ENCODE results near the gene OGFOD3. TPM values are rescaled to one million over a fixed set of nuclear protein-coding genes. Genes with fewer than 3 reads are reported as not detected.
"Not testable (repeated sequence)": the region's sequence is repeated elsewhere in the genome, so short reads cannot be mapped to it uniquely, and the experiment has no call there.

OGFOD3 gene
- total RNA-seq, 1 experiment from 2014 or later: 31.7 TPM

DNA sequence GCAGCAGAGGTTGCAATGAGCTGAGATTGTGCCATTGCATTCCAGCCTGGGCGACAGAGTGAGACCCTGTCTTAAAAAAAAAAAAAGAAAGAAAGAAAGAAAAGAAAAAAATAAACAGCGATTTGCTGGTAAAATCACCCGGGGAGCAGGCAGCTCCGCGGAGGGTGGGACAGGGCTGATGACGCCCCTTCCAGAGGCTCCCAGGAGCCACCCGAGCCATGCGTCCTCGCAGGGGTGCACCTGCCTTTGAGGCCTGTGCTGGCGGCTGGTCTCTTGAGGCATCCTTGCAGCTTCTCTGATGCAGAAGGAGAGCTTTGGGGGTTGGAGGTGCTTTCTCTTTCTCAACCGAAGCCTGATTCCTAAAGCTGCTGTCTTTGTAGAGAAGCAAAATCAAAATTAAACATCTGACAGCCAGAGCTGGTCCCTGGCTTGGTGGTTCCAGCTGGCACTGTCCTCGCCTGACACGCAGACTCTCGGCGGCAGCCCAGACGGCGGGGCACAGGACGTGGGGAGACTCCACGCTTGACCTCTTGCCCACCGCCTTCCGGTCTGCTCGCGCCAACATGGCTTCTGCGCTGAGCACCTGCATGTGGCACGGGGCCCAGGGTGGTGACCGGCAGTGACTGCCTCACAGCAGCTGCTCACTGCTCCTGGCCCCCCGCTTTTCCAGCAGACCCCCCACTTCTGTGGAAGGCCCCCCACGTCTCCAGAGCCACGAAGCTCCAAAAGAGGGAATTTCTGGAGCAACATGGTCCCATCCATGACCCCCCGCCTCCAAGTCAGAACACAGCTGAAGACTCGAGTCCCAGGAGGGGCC lies 40.3 kb downstream of the OGFOD3 start:
- DNase-seq (ENCODE audit: extremely low read depth, low read depth): no peak

DNA sequence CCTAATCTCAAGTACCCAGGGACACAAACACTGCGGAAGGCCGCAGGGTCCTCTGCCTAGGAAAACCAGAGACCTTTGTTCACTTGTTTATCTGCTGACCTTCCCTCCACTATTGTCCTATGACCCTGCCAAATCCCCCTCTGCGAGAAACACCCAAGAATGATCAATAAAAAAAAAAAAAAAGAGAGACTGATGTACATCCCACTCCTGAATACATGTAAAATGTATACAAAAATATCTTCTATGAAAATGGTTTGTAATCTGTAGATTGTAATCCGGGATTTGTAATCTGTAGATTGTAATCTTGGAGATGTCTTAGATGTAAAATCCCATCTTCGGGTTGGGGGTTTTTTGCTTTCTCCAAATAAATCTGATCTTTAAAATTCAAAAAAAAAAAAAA lies 41.1 kb downstream of the OGFOD3 start:
- DNase-seq (ENCODE audit: extremely low read depth, low read depth): not testable (repeated sequence)

DNA sequence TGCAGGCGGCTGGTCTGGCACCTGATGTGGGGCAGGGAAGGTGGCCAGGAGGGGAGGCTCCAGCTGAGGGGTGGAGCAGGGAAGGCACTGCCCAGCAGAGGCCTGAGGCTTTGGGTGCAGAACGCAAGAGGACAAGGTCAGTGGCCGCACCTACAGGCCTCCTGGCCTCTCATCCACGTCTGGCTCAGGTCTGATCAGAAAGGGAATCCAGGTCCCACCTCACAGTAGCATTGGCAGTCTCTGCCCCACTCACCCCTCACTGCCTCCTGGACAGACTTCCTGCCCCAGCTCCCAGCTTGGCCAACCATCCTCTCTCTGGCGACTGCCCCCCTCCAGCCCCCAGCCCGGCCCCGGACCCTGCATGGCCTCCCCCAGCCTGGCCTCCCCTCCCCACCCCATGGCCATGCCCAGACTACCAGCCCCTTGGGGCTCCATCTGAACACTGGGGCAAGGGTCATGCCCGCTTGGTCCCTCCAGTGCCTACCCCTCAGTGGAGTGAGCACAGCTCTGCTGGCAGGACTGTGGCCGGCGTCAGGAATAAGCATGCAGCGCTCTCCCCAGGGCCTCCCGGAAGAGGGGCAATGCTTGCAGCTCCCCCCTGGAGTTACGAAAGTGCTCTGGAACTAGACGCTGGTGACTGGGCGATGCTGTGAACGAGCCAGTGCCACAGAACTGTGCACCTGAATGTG lies 42.2 kb downstream of the OGFOD3 start:
- no peak for DNase-seq (ENCODE audit: extremely low read depth, low read depth)

DNA sequence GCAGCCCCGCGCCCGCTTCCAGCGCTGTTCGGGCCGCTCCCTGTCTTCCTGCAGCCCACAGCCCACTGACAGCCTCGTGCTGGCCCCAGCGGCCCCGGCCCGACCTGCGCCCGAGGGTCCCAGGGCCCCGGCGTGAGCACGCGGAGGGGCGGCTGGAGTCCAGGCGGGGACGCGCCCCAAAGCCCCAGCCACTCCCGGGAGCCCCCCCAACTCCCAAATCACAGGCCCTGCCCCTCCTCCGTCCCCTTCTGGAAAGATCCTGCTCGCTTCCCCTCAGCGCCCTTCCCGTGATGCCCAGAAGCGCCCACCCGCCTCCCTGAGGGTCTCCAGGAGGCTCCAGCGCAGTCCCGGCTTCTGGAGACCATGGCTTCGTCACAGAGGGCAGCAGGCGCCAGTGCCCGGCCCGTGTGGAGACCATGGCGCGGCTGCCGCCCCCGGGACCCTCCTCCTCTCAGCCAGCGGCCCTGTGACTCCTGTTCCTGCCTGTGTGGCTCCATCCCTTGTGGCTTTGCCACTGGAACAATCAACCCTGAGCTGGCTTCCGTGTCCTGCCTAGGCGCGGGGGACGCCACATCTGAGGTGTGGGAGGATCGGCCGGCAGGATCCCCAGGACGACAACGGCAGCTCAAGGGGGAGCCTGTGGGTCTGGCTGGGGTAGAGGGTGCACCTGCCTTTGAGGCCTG lies 42.9 kb downstream of the OGFOD3 start:
- DNase-seq (ENCODE audit: extremely low read depth, low read depth): no peak

DNA sequence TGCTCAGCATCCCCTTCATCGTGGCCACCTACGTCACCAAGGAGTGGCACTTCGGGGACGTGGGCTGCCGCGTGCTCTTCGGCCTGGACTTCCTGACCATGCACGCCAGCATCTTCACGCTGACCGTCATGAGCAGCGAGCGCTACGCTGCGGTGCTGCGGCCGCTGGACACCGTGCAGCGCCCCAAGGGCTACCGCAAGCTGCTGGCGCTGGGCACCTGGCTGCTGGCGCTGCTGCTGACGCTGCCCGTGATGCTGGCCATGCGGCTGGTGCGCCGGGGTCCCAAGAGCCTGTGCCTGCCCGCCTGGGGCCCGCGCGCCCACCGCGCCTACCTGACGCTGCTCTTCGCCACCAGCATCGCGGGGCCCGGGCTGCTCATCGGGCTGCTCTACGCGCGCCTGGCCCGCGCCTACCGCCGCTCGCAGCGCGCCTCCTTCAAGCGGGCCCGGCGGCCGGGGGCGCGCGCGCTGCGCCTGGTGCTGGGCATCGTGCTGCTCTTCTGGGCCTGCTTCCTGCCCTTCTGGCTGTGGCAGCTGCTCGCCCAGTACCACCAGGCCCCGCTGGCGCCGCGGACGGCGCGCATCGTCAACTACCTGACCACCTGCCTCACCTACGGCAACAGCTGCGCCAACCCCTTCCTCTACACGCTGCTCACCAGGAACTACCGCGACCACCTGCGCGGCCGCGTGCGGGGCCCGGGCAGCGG lies 43.6 kb downstream of the OGFOD3 start:
- DNase-seq (ENCODE audit: extremely low read depth, low read depth): no peak

DNA sequence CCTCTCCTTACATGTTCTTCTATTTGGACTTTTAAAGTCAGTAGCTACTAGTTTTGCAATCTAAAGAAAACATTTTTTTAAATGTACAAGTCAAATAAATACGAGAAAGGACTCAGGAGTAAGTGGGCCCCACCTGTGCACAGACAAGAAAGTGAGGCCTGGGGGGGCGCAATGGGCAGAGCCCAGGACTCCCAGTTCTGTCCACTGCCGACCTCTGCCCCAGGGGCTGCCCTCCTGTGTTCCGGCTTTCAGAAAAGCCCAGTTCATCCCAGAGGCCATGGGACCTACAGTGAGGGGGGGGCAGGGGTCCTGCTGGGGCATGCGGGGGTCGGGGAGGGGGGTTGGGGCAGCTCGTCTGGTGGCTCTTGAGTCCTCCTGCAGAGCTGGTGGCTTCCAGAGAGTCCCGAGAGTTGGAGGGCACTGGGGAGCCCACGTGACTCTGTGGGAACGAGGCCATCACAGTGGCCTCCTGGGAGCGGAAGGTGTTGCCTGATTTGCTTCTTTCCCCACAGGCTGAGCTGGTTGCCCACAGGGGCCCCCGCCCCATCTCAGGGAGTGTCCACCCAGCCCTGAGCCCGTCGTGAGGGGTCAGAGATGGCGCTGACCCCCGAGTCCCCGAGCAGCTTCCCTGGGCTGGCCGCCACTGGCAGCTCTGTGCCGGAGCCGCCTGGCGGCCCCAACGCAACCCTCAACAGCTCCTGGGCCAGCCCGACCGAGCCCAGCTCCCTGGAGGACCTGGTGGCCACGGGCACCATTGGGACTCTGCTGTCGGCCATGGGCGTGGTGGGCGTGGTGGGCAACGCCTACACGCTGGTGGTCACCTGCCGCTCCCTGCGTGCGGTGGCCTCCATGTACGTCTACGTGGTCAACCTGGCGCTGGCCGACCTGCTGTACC lies 44.4 kb downstream of the OGFOD3 start:
- DNase-seq (ENCODE audit: extremely low read depth, low read depth): no peak

DNA sequence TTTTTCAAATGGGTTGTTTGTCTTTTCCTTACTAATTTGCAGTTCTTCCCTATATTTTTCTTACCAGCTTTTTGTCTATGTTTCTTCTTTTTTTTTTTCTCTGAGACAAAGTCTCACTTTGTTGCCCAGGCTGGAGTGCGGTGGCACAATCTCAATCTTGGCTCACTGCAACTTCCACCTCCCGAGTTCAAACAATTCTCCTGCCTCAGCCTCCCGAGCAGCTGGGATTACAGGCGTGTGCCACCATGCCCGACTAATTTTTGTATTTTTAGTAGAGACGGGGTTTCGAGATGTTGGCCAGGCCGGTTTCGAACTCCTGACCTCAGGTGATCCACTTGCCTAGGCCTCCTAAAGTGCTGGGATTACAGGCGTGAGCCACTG lies 45.3 kb downstream of the OGFOD3 start:
- DNase-seq (ENCODE audit: extremely low read depth, low read depth): not testable (repeated sequence)

DNA sequence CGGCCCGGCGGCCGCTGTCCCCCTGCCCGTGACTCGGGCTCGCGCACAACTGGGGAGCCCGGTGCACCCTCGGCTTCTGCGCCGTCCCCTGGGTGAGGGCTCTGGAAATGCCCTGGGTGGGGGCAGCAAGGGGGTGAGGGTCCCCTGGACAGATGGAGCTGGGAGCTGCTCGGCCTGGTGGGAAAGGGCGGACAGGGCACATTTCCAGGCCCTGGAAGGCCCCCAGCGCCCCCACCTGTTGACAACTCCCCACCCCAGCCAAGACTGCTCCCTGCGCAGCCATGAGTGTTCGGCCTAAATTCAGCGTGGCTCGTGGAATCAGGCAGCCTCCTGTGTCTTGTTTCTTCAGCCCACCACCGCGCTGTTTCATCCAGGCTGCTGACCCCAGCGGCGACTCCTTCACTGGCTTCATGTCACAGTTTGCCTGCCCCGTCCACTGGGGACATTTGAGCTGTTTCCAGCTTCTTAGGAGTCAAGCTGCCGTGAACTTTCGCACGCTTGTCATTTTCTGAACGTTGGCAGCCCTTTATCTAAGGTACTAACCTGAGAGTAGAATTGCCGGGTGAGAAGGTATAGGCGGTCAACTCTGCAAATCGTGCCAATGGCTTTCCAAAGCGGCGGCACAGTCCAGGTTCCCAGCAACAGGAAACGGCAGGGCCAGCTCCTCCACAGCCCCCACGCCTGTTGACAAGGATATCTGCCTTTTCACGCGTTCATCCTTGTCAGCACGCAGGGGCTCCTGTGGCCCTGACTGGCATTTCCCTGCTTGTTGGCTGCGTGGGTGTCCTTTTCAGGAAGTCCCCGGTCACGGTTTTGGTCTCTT lies 45.9 kb downstream of the OGFOD3 start:
- no peak for DNase-seq (ENCODE audit: extremely low read depth, low read depth)

DNA sequence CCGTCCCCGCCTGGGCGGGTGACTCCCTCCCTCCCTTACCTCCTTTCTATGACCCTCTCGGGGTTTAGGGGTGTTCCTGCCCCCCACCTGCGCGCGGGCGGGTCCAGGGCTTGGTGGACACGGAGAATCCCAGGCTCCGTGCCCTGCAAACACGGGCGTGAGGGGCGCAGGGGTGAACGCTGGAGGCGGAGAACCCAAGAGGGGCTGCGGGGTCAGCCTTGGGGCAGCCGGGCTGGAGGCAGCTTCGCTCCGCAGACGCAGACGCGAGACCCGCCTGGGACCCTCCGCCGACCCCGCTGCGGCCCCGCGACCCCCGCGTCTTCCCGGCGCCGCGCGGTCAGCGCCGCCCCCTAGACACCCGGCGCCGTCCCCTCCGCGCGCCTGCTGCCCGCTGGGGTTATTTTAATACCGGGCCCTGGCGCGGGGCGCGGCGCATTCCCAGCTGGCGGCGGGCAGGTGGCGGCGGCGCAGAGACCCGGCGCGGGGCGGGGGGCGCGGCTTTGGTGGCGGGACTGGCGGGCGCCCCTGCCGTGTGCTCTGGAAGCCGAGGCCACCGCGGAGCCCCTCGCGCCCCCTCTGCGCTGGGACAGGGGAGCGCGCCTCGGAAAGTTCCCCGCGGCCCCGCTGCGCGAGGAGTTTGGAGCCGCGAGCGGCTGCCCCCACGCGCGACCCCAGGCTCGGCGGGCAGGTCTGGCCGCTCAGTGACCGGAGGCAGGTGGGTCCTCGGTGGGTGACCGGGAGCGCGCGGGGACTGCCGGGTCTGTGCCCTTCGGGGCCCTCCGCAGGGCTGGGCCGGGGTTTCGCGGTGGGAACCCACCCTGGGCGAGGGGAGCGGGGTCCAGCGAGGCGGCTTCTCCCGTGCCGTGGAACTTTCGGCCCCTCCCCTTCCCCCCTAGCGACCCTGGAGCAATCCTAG lies 46.8 kb downstream of the OGFOD3 start, which contains the start of gene UTS2R:
UTS2R (plus strand) TSS at position 433 of the 916 bp plus-strand sequence. CDS start 2,560 bp downstream, outside the sequence.
- DNase-seq (ENCODE audit: extremely low read depth, low read depth): no peak

DNA sequence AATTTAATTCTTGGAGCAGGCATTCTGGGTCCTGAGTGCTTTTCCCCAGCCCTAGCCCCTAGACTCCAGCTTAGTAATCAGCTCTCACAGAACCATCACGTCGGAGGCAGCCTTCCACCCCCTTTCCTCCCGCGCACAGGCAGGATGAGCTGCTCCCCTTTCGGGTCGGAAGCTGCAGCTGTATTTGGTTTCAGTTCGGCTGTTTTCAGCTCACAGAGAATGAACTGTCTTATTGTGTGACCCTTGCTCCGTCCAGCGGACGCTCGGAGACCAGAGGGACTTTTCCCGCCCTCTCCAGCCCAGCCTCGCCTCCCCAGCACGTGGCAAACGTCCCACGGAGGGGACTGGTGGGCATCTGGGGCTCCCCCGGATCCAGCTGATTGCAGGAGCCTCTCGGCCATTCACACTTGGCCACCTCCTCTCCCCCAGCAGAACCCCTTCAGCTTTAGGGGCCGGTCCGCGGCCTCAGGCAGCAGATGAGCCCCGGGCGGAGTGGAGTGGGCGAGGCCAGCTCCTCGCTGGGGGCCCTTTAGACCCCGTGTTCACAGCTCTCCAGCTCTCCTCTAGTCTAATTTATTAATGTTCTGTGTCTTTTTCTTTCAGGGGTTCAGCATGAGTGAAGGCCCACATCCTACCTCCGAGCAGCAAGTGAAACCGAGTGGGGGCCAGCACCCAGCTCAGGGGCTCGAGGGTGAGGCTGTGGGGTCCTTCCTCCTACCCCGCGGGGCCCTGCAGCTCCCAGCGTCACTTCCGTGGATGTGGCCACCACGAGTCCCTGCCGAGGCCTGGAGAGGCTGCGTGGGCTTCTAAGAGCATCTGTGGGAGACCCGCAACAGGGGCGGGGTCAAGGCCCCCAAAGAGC lies 47.7 kb downstream of the OGFOD3 start:
- DNase-seq (ENCODE audit: extremely low read depth, low read depth): no peak

DNA sequence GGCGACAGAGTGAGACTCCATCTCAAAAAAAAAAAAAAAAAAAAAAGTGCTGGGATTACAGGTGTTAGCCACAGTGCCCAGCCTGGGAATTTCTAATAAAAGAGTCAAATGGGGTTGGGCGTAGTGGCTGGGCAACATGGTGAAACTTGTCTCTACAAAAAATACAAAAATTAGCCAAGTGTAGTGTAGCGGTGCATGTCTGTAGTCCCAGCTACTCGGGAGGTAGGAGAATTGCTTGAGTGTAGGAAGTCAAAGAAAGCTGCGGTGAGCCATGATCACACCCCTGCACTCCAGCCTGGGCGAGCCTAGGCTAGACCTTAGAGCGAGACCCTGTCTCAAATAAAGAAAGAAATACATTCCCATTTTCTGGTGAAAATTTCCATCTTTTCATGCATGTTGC lies 49.2 kb downstream of the OGFOD3 start:
- no peak for DNase-seq (ENCODE audit: extremely low read depth, low read depth)

DNA sequence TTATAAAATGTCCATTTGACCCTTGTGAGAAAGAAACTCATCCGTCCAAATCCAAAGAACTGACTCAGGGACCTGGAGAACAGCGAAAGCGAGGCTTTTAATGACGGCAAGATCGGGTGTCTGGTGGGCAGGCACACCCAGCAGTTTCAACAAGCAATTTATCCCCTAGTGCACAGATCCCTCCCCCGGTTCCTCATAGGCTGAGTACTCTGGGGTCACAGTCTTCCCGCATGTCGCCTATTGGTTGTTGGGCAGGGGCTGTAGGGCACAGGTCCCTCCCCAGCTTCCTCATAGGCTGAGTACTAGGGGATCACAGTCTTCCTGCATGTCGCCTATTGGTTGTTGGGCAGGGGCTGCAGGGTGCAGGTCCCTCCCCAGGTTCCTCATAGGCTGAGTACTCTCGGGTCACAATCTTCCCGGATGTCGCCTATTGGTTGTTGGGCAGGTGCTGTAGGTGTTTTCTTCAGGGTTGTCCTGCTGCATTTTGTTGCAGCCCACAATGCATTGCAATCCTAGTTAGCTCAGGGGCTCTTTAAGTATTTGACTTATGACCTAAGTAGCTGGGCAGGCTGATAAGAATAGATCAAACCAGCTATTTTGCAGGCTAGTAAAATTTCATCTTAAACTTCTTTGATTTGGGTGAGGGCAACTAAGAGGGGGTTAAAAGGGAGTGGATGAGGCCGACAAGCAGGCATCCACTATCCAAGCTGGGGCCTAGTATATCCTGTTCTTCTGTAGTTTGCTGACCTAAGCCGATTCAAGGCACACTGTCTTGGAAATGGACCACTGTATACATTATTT lies 50.5 kb downstream of the OGFOD3 start:
- no peak for DNase-seq (ENCODE audit: extremely low read depth, low read depth)

DNA sequence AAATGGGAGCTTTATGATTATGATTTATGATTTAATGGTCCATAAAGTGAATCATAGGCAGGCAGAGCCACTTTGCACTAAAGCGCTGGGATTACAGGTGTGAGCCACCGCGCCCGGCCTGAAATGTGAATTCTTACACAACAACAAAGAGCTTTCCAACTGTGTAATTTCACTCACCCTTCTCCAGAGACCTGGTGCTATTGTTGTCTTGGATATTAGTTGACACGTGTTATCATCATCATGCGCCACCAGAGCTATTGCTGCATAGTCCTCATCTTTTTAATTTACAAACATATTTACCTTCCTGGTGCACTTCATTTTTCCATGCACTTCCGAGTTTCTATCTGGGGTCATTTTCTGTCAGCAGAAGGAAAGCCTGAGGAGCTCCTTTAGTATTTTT lies 51.6 kb downstream of the OGFOD3 start:
- DNase-seq (ENCODE audit: extremely low read depth, low read depth): no peak

DNA sequence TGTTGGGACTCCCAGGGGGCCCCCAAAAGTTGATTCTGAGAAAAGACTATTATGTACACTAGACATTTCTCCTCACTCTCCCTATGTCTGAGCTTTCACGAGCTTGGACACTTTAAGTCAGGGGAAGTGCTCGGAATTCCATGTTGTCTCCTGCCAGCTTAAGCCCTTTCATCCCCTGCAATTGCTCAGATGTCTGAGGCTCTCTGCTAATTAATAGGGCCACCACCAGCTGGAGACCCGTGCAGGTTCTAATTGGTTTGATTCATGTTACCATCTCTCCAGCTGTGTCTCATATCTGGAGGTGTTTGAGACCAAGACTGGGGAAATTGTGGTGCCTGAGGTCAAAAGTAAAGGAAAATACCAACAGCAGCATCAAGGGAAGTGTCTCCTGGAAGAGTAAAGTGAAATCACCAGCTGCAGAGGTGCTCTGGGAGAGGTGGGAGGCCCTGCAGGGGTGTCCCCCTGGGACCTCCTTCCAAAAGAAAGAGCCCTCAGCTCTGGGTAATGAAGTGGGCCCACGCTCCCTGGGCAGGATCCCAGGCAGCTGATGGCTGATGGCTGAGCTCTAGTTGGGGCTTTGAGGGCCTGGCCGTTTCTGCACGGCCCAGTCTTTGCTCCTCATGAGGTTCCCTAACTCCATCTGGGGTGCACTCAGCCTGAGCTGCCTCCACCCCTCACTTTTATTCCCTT lies 52.6 kb downstream of the OGFOD3 start:
- DNase-seq (ENCODE audit: extremely low read depth, low read depth): no peak

DNA sequence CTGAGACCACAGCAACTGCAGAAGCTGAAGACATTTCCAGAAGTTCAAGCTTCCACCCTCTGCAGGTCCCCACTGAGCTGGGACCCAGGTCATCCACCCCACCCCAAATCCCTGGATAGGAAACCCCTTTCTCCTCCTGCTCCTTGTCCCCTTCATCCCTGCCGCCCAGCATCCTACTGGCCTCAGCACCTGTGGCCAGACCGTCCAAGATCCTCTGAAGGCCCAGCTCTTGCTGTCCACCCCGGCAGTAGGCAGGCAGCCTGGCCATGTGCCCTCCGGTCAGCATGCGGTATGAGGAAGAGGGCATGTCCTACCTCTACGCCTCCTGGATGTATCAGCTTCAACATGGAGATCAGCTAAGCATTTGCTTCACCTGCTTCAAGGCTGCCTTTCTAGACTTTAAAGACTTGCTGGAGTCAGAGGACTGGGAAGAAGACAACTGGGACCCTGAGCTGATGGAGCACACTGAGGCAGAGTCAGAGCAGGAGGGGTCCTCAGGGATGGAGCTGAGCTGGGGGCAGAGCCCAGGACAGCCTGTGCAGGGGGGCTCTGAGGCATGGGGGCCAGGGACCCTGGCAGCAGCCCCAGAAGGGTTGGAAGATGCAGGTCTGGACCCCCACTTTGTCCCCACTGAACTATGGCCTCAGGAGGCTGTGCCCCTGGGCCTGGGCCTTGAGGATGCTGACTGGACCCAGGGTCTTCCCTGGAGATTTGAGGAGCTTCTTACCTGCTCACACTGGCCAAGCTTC lies 56.3 kb downstream of the OGFOD3 start:
- DNase-seq (ENCODE audit: extremely low read depth, low read depth): no peak

Data from NCI-H460 (cell line).